Measurements from ENCODE around the gene DIAPH3.
"Not testable (repeated sequence)": the region's sequence is repeated elsewhere in the genome, so short reads cannot be mapped to it uniquely, and the experiment has no call there.

The DIAPH3 gene

GRCh38 chr13:60091573-60091972, 72.2 kb downstream of the DIAPH3 start:
- no peak for DNase-seq

- no peak for DNase-seq
These were observed 73.2 kb downstream of the DIAPH3 start for GRCh38 chr13:60090574-60090973.

GRCh38 chr13:60083780-60084179, 79.9 kb downstream of the DIAPH3 start:
- DNase-seq = not testable (repeated sequence)

- no peak for DNase-seq
These were observed 82.9 kb downstream of the DIAPH3 start for GRCh38 chr13:60080850-60081249.

GRCh38 chr13:60078226-60078625, 85.5 kb downstream of the DIAPH3 start:
- no peak for DNase-seq

- no peak for DNase-seq
These were observed 87.9 kb downstream of the DIAPH3 start for GRCh38 chr13:60075850-60076249.

- DNase-seq = no peak
These were observed 89.3 kb downstream of the DIAPH3 start for GRCh38 chr13:60074397-60074796.

GRCh38 chr13:60066226-60066625, 97.5 kb downstream of the DIAPH3 start:
- DNase-seq = no peak

- no peak for DNase-seq
These were observed 101.2 kb downstream of the DIAPH3 start for GRCh38 chr13:60062502-60062901.

GRCh38 chr13:60061737-60062136, 102.0 kb downstream of the DIAPH3 start:
- no peak for DNase-seq

GRCh38 chr13:60051754-60052285, 111.9 kb downstream of the DIAPH3 start:
- DNase-seq = no peak

- not testable (repeated sequence) for DNase-seq
These were observed 115.4 kb downstream of the DIAPH3 start for GRCh38 chr13:60048353-60048752.

- DNase-seq = no peak
These were observed 115.8 kb downstream of the DIAPH3 start for GRCh38 chr13:60047918-60048317.

- DNase-seq = no peak
These were observed 119.4 kb downstream of the DIAPH3 start for GRCh38 chr13:60044321-60044720.

- no peak for DNase-seq
These were observed 120.5 kb downstream of the DIAPH3 start for GRCh38 chr13:60043262-60043661.

GRCh38 chr13:60040668-60041067, 123.1 kb downstream of the DIAPH3 start:
- DNase-seq = not testable (repeated sequence)

GRCh38 chr13:60035874-60036273, 127.9 kb downstream of the DIAPH3 start:
- no peak for DNase-seq

- DNase-seq = no peak
These were observed 130.9 kb downstream of the DIAPH3 start for GRCh38 chr13:60032851-60033250.

GRCh38 chr13:60028021-60028420, 135.7 kb downstream of the DIAPH3 start:
- no peak for DNase-seq

GRCh38 chr13:60026286-60026685, 137.4 kb downstream of the DIAPH3 start:
- no peak for DNase-seq

GRCh38 chr13:60020288-60020687, 143.4 kb downstream of the DIAPH3 start:
- no peak for DNase-seq

- no peak for DNase-seq
These were observed 144.4 kb downstream of the DIAPH3 start for GRCh38 chr13:60019119-60019993.

GRCh38 chr13:60018536-60018935, 145.2 kb downstream of the DIAPH3 start:
- DNase-seq = no peak

- no peak for DNase-seq
These were observed 147.5 kb downstream of the DIAPH3 start for GRCh38 chr13:60016229-60016628.

GRCh38 chr13:60013166-60013565, 150.6 kb downstream of the DIAPH3 start:
- no peak for DNase-seq

Measured in T1000 (cell line).